K562 (cell line): ENCODE data around the gene KLHL8. TPM values are rescaled to one million over a fixed set of nuclear protein-coding genes. Genes with fewer than 3 reads are reported as not detected.

Experiments used
- ATAC-seq: fragments of 200-7000 bp; cut with Tn5 transposase; 3 replicates; pipeline ENCODE4 v1.9.1; 2020; ENCODE audit warnings: moderate library complexity
- BruUV-seq: library from RNA; stranded (reverse); fragments of 400-500 nt; replicated peaks from 2 replicates; lab custom pipeline; 2021; lab: Mats Ljungman, UMichigan
- CTCF ChIA-PET: fragments of 300-600 bp; formaldehyde crosslinking; extraction: SDS; loops from one replicate; lab custom pipeline; 2021; ENCODE audit warnings: low intra/inter-chr PET ratio; lab: Yijun Ruan, JAX
- POLR2A ChIA-PET: fragments of 300-600, 350-650 bp; sonication (Branson Sonifier 250); formaldehyde crosslinking; extraction: SDS; loops from one replicate; lab custom pipeline; 2021; ENCODE audit warnings: antibody characterized with exemption, inconsistent platforms; lab: Yijun Ruan, JAX
- DNase-seq, 4 experiments: peaks; one replicate each; pipeline versions ENCODE4 v3.0.0 to v3.0.0-alpha.2; 2011 to 2018; ENCODE audit warnings: low spot score in 3 of 4, mixed read lengths in 3 of 4; ENCODE audit errors: extremely low read depth in 1 of 4
- FAIRE-seq: peaks from 2 replicates; lab custom pipeline; 2011; peaks lifted over from hg19 to GRCh38; lab: Jason Lieb, UNC
- H2AFZ ChIP-seq: 2 replicates; pipeline ENCODE4 v1.6.0; 2011; ENCODE audit warnings: low read depth, low read length, control low read depth, inconsistent platforms
- H3K27ac ChIP-seq: fragments of 200-600 bp; 3 replicates; pipeline ENCODE4 v1.8.0; 2011; ENCODE audit warnings: low read depth, mild to moderate bottlenecking, control low read depth, inconsistent platforms, low read length, moderate library complexity, mixed read lengths; ENCODE audit errors: extremely low read depth
- H3K27me3 ChIP-seq, 2 experiments: fragments of 300-600 bp in 1 of 2; 2 replicates in 1 of 2; 3 replicates in 1 of 2; pipeline versions ENCODE4 v1.6.0 to v1.8.0; 2011; ENCODE audit warnings: inconsistent platforms in 2 of 2, low read length in 2 of 2, mild to moderate bottlenecking in 1 of 2, mixed read lengths in 1 of 2, moderate library complexity in 1 of 2; ENCODE audit not compliant: control insufficient read depth in 2 of 2, insufficient read depth in 2 of 2
- H3K36me3 ChIP-seq: fragments of 300-600 bp; 3 replicates; pipeline ENCODE4 v1.8.0; 2011; ENCODE audit warnings: mild to moderate bottlenecking, low read length, inconsistent platforms; ENCODE audit not compliant: control insufficient read depth, insufficient read depth
- H3K4me1 ChIP-seq, 2 experiments: fragments of 200-600 bp in 1 of 2; replicated peaks in 1 of 2; 2 replicates in 1 of 2; 3 replicates in 1 of 2; pipeline versions ENCODE4 v1.5.1 to v1.8.0; 2011; ENCODE audit warnings: inconsistent platforms in 2 of 2, low read length in 2 of 2, mild to moderate bottlenecking in 1 of 2, mixed read lengths in 1 of 2, moderate library complexity in 1 of 2; ENCODE audit not compliant: control insufficient read depth in 2 of 2, insufficient read depth in 2 of 2
- H3K4me2 ChIP-seq: 2 replicates; pipeline ENCODE4 v1.6.1; 2011; ENCODE audit warnings: low read length, control low read depth, inconsistent platforms, mixed read lengths; ENCODE audit not compliant: insufficient read depth
- H3K4me3 ChIP-seq: fragments of 200-600 bp; sonication (generic), shearing (Covaris generic); 2 replicates; pipeline ENCODE4 v1.5.1; 2016; ENCODE audit warnings: control low read depth, inconsistent platforms
- H3K79me2 ChIP-seq: fragments of 200-600 bp; 3 replicates; pipeline ENCODE4 v1.8.0; 2011; ENCODE audit warnings: low read length, inconsistent platforms; ENCODE audit not compliant: control insufficient read depth, insufficient read depth
- H3K9ac ChIP-seq, 2 experiments: 2 replicates each; pipeline versions ENCODE4 v1.6.0 to v1.6.1; 2011; ENCODE audit warnings: low read depth in 2 of 2, low read length in 2 of 2, control low read depth in 1 of 2, inconsistent platforms in 1 of 2, mild to moderate bottlenecking in 1 of 2, mixed read lengths in 1 of 2; ENCODE audit not compliant: insufficient read depth in 1 of 2
- H3K9me1 ChIP-seq: one replicate; pipeline ENCODE4 v1.6.0; 2011; ENCODE audit warnings: inconsistent platforms, mild to moderate bottlenecking, low read length, moderate library complexity; ENCODE audit not compliant: control insufficient read depth, insufficient read depth
- H3K9me3 ChIP-seq: replicated peaks from 2 replicates; pipeline ENCODE4 v1.5.1; 2011; ENCODE audit warnings: low read depth, low read length, inconsistent platforms; ENCODE audit not compliant: control insufficient read depth, insufficient read depth
- H4K20me1 ChIP-seq: replicated peaks from 2 replicates; pipeline ENCODE4 v1.6.1; 2011; ENCODE audit warnings: low read length, inconsistent platforms, mixed read lengths; ENCODE audit not compliant: control insufficient read depth, insufficient read depth
- ARHGAP35 ChIP-seq: fragments of 450-650 bp; IDR thresholded peaks from 2 replicates; pipeline ENCODE4 v1.6.1; 2018; ENCODE audit not compliant: partially characterized antibody
- BCL6 ChIP-seq: fragments of 250-450 bp; sonication (Bioruptor Pico); IDR thresholded peaks from 2 replicates; pipeline ENCODE4 v1.4.0; 2020
- HLTF ChIP-seq: fragments of 450-650 bp; IDR thresholded peaks from 2 replicates; pipeline ENCODE4 v1.6.1; 2016
- NELFE ChIP-seq: IDR thresholded peaks from 2 replicates; pipeline ENCODE4 v1.6.1; 2011; ENCODE audit warnings: mild to moderate bottlenecking; ENCODE audit not compliant: insufficient read depth, insufficient read length
- SRSF1 ChIP-seq: fragments of 200-400 bp; formaldehyde crosslinking; IDR thresholded peaks from 2 replicates; pipeline ENCODE4 v1.6.1; 2017; ENCODE audit warnings: mild to moderate bottlenecking, low read depth, low read length, moderate library complexity
- ZNF408 ChIP-seq: fragments of 250-450 bp; sonication (Bioruptor Pico); IDR thresholded peaks from 2 replicates; pipeline ENCODE4 v1.4.0; 2020; ENCODE audit warnings: low read depth, mild to moderate bottlenecking, moderate library complexity
- WGBS: fragments of 100-300 bp; shearing (Covaris generic); methylation state at CpG from one replicate; pipeline ENCODE4 v1.1.6; 2016; ENCODE audit warnings: low coverage, mixed read lengths; ENCODE audit not compliant: insufficient coverage; ENCODE audit errors: missing lambda C conversion rate; 5-methylcytosine and 5-hydroxymethylcytosine counted together
- in situ Hi-C: fragments of 300-500 bp; cut with MboI; formaldehyde crosslinking; loops from 4 replicates; pipeline ENCODE4 v1.15.0; 2018; ENCODE audit warnings: inconsistent platforms, mixed read lengths
- intact Hi-C: fragments of 100-400 bp; cut with micrococcal nuclease; formaldehyde crosslinking; loops from 2 replicates; pipeline ENCODE4 v1.14.2; 2022
- polyA plus RNA-seq, 8 experiments: library from polyadenylated mRNA; depleted of rRNA in 4 of 8; stranded (reverse) in 5 of 8; unstranded in 3 of 8; fragments of >200 nt; fragmentation: Nextera tagmentation in 2 of 8; fragmentation: Illumina TruSeq in 1 of 8; extraction: Ambion mirVana in 2 of 8; extraction: Trizol in 1 of 8; gene quantifications; 2 replicates each; pipeline versions ENCODE4 v1.2.1 to v1.2.3, GENCODE V29; 2011 to 2014; ENCODE audit warnings: inconsistent platforms in 1 of 8, missing spikeins in 1 of 8
- total RNA-seq, 7 experiments: library from RNA; depleted of rRNA in 6 of 7; stranded (reverse); fragments of >200 nt in 6 of 7; fragmentation: Illumina TruSeq in 2 of 7; extraction: Trizol in 2 of 7; gene quantifications; 2 replicates each; pipeline versions ENCODE4 v1.2.1 to v1.2.3, GENCODE V29; 2011 to 2021; ENCODE audit warnings: low replicate concordance in 1 of 7
- TF ChIP-seq, protein P1 (sequence below): sonication (generic); formaldehyde crosslinking; IDR thresholded peaks from 2 replicates; pipeline ENCODE4 v1.8.0; 2022; ENCODE audit warnings: mild to moderate bottlenecking, missing genetic modification reagents
- TF ChIP-seq, protein P2 (sequence below): fragments of 450-650 bp; IDR thresholded peaks from 2 replicates; pipeline ENCODE4 v1.6.1; 2017; ENCODE audit warnings: antibody characterized with exemption
- TF ChIP-seq, protein P3 (sequence below): fragments of 250-450 bp; sonication (Bioruptor Pico); IDR thresholded peaks from 2 replicates; pipeline ENCODE4 v1.5.0; 2021; ENCODE audit warnings: mild to moderate bottlenecking, moderate library complexity

The KLHL8 gene
- total and polyA plus RNA-seq, 9 of the 15 experiments (the other 6 are each of a cell fraction or from before 2014, with no cell fraction given), result 8.7 to 25.3 (median 15.7) TPM

DNA sequence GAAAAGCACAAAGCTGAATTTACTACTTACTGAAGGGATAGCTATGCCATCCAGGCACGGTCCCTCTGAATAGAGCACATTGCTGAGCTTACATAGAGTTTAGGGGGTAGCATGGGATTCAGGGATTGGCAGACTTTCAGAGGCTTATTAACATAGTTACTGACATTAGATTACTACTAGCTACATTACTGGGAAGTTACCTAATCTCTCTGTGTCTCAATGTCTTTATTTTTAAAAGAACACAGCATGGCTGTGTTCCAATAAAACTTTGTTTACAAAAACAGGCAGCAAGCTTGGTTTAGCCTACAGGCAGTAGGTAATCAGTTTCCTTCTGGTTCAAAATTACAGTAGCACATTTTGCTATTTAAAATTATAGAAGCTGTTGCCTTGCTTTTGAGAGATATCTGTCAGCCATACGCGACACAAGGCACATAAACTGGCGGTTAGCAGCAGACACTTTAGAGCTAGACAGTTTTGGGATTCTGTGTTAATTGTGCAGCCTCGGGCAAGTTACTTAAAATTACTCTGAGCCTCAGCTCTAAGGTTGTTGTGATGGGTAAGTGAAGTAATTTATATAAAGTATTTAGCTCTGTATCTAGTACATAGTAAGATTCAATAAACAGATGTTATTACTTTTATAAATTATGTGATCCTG is 6.9 kb downstream of the KLHL8 start (continued):
- TF ChIP-seq, protein P1, sequence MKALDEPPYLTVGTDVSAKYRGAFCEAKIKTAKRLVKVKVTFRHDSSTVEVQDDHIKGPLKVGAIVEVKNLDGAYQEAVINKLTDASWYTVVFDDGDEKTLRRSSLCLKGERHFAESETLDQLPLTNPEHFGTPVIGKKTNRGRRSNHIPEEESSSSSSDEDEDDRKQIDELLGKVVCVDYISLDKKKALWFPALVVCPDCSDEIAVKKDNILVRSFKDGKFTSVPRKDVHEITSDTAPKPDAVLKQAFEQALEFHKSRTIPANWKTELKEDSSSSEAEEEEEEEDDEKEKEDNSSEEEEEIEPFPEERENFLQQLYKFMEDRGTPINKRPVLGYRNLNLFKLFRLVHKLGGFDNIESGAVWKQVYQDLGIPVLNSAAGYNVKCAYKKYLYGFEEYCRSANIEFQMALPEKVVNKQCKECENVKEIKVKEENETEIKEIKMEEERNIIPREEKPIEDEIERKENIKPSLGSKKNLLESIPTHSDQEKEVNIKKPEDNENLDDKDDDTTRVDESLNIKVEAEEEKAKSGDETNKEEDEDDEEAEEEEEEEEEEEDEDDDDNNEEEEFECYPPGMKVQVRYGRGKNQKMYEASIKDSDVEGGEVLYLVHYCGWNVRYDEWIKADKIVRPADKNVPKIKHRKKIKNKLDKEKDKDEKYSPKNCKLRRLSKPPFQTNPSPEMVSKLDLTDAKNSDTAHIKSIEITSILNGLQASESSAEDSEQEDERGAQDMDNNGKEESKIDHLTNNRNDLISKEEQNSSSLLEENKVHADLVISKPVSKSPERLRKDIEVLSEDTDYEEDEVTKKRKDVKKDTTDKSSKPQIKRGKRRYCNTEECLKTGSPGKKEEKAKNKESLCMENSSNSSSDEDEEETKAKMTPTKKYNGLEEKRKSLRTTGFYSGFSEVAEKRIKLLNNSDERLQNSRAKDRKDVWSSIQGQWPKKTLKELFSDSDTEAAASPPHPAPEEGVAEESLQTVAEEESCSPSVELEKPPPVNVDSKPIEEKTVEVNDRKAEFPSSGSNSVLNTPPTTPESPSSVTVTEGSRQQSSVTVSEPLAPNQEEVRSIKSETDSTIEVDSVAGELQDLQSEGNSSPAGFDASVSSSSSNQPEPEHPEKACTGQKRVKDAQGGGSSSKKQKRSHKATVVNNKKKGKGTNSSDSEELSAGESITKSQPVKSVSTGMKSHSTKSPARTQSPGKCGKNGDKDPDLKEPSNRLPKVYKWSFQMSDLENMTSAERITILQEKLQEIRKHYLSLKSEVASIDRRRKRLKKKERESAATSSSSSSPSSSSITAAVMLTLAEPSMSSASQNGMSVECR (CRISPR knock-in tag), result no peak
- TF ChIP-seq, all 486 proteins: peak for 4

DNA sequence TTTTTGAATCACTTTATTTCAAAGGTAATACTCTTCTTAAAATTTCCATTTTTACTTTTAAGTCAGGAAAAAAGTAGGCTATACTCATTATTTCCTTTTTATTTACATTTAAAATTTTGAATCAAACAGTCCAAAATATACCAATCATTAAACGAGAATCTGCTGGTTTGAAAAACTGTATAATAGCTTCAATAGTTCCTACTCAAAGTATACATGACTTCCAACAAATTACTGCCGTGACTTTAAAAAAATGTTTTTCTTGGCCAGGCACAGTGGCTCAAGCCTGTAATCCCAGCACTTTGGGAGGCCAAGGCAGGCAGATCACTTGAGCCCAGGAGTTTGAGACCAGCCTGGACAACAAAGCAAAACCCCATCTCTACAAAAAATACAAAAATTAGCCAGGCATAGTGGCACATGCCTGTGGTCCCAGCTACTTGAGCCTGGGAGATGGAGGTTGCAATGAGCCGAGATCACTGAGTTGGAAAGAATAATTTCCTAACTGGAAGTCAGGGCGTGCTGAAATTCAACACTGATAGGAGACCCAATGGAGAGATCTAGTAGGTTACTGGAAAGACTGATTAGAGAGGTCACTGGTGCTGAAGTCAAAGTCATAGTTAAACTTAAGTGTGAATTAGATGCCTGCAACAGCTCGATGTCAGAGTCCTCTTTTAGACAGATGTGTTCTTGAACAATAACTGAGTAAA is 9.0 kb downstream of the KLHL8 start:
- no peak overlapping the region for H3K9ac ChIP-seq
- intact Hi-C loops, result no loop called here
- TF ChIP-seq, protein P2, sequence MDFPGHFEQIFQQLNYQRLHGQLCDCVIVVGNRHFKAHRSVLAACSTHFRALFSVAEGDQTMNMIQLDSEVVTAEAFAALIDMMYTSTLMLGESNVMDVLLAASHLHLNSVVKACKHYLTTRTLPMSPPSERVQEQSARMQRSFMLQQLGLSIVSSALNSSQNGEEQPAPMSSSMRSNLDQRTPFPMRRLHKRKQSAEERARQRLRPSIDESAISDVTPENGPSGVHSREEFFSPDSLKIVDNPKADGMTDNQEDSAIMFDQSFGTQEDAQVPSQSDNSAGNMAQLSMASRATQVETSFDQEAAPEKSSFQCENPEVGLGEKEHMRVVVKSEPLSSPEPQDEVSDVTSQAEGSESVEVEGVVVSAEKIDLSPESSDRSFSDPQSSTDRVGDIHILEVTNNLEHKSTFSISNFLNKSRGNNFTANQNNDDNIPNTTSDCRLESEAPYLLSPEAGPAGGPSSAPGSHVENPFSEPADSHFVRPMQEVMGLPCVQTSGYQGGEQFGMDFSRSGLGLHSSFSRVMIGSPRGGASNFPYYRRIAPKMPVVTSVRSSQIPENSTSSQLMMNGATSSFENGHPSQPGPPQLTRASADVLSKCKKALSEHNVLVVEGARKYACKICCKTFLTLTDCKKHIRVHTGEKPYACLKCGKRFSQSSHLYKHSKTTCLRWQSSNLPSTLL, result peak; percentile 58; the same call in 1 of the 2 replicates
- no peak for TF ChIP-seq BCL6
- TF ChIP-seq, protein P3, sequence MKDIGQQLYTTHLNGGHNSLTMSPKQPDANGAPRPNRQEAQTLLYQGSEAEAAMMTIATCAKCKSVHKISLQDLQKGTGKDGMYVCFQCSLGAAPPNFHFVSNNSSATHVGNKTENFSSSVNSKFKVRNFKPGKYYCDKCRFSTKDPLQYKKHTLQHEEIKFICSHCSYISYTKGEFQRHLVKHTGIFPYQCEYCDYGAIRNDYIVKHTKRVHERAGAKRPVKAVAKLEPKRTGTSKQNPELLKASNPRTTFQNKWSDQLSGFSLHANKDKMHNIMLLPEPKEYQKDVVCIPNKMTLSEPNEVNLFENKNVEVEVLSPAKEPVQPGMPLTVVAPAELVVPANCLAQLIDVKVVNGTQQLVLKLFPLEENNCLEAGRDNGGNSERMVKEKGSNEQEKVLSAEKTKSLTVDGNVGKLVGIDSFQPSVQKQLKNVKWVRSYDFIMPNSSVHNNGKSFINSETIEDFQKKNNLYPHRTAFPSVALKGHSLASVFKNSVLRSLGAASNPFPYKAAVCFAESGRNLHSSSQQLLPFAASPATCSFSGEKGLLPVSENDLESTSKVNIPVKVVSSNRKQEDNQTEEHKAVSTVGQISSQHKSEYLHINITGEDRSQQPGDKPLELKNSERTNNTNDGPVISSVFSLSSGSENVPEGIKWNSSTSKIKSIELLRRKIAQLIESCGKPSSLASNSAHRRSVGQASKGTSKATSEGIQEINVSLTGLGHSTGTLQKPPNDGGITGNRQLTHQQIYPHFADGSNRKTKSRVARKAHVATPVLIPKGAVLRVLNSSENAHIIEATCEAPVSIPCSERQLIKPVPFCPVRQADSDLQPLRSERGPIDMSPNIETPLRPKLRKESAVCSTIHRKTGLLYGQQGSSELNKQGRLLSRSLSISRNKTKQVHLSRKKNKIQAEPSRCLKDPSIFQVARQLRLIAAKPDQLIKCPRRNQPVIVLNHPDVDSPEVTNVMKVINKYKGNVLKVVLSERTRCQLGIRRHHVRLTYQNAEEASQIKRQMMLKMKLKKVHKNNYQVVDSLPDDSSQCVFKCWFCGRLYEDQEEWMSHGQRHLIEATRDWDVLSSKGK (CRISPR knock-in tag), result no peak
- TF ChIP-seq HLTF, result no peak
- no peak for TF ChIP-seq ZNF408 (CRISPR knock-in tag)
- no peak for TF ChIP-seq ARHGAP35
- TF ChIP-seq SRSF1, result no peak
- no peak for TF ChIP-seq NELFE

More for the DNA sequence above, 9.0 kb downstream of the KLHL8 start:
- no peaks in the 10 kb centered on the region for H3K27me3 ChIP-seq
- WGBS, result 33% methylated on average over 5 of the region's 5 CpGs
- no peak overlapping the region for H3K4me3 ChIP-seq
- DNase-seq, result no peak
- H3K27ac ChIP-seq, result no peak overlapping the region
- H3K79me2 ChIP-seq, result peaks cover 83% of the 10 kb centered on the region
- no peak overlapping the region for H2AFZ ChIP-seq
- FAIRE-seq, result no peak
- H3K9me1 ChIP-seq, result no peaks in the 10 kb centered on the region
- H3K9me3 ChIP-seq, result no peaks in the 10 kb centered on the region
- ChIA-PET POLR2A (no interaction called here), CTCF (no interaction called here)
- peak; percentile 45 for ATAC-seq
- in situ Hi-C loops, result no loop called here
- no TSS peak for BruUV-seq
- 0 out of 2 replicates have a peak overlapping the region, but pooled peaks have one; percentile 2 for H3K4me2 ChIP-seq
- peaks cover 8 to 24% of the 10 kb centered on the region in 2 experiments for H3K4me1 ChIP-seq
- peaks cover 4% of the 10 kb centered on the region; the same call in 2 of the 3 replicates for H3K36me3 ChIP-seq
- H4K20me1 ChIP-seq, result 0 out of 2 replicates have a peak, but pooled peaks cover 2% of the 10 kb centered on the region
